GM04504 (cell line): ENCODE data around the gene ATF4.
"Not testable (repeated sequence)": the region's sequence is repeated elsewhere in the genome, so short reads cannot be mapped to it uniquely, and the experiment has no call there.

Experiments
- DNase-seq: peaks from one replicate; pipeline ENCODE4 v3.0.0-alpha.2; 2012; ENCODE audit warnings: low read depth

Gene ATF4

GRCh38 chr22:39489094-39490068 lies 31.0 kb upstream of the ATF4 start:
- DNase-seq, result no peak

- no peak for DNase-seq
Observed at GRCh38 chr22:39490135-39490798, 30.1 kb upstream of the ATF4 start.

- DNase-seq, result no peak
Observed at GRCh38 chr22:39490966-39491680, 29.2 kb upstream of the ATF4 start.

GRCh38 chr22:39491696-39492095 lies 28.7 kb upstream of the ATF4 start:
- DNase-seq, result no peak

- DNase-seq, result no peak
Observed at GRCh38 chr22:39492186-39492585, 28.2 kb upstream of the ATF4 start.

GRCh38 chr22:39493759-39494158 lies 26.6 kb upstream of the ATF4 start:
- peak; percentile 79 for DNase-seq

GRCh38 chr22:39494471-39495120 lies 25.8 kb upstream of the ATF4 start:
- DNase-seq, result no peak

GRCh38 chr22:39496131-39496838 lies 24.1 kb upstream of the ATF4 start:
- no peak for DNase-seq

- no peak for DNase-seq
Observed at GRCh38 chr22:39497429-39497828, 22.9 kb upstream of the ATF4 start.

- DNase-seq, result no peak
Observed at GRCh38 chr22:39498368-39498767, 22.0 kb upstream of the ATF4 start.

GRCh38 chr22:39498802-39499201 lies 21.6 kb upstream of the ATF4 start:
- DNase-seq, result no peak

- DNase-seq, result no peak
Observed at GRCh38 chr22:39500101-39500500, 20.3 kb upstream of the ATF4 start.

- DNase-seq, result no peak
Observed at GRCh38 chr22:39501644-39502108, 18.7 kb upstream of the ATF4 start.

GRCh38 chr22:39502109-39502788 lies 18.1 kb upstream of the ATF4 start, which contains the start of gene MIEF1:
TSS of gene MIEF1 (plus strand) at chr22:39502290. CDS start at chr22:39511295, 9,005 bp downstream.
- peak; percentile 89 for DNase-seq

GRCh38 chr22:39502789-39503409 lies 17.5 kb upstream of the ATF4 start:
- DNase-seq, result no peak

- DNase-seq, result no peak
Observed at GRCh38 chr22:39503630-39504029, 16.7 kb upstream of the ATF4 start.

GRCh38 chr22:39504071-39504470 lies 16.3 kb upstream of the ATF4 start:
- DNase-seq, result no peak

GRCh38 chr22:39507021-39507420 lies 13.3 kb upstream of the ATF4 start:
- not testable (repeated sequence) for DNase-seq

GRCh38 chr22:39508393-39508792 lies 12.0 kb upstream of the ATF4 start:
- no peak for DNase-seq

- DNase-seq, result no peak
Observed at GRCh38 chr22:39510529-39511149, 9.7 kb upstream of the ATF4 start.
